ELR (cell line): Measurements from ENCODE around the gene SCD5.

Experiments
- DNase-seq: peaks from one replicate; pipeline ENCODE4 v3.0.0-alpha.2; 2015; ENCODE audit warnings: low read depth

The SCD5 gene

GRCh38 chr4:82726596-82726995, 72.0 kb downstream of the SCD5 start:
- DNase-seq: no peak

- peak; percentile 49 for DNase-seq
Observed at GRCh38 chr4:82721819-82722423, 76.7 kb downstream of the SCD5 start.

- no peak for DNase-seq
Observed at GRCh38 chr4:82718162-82718940, 80.2 kb downstream of the SCD5 start.

- peak; percentile 66 for DNase-seq
Observed at GRCh38 chr4:82715731-82716617, 82.6 kb downstream of the SCD5 start.

GRCh38 chr4:82713856-82714255, 84.7 kb downstream of the SCD5 start:
- peak; percentile 71 for DNase-seq

- no peak for DNase-seq
Observed at GRCh38 chr4:82712561-82712960, 86.0 kb downstream of the SCD5 start.

GRCh38 chr4:82711158-82711785, 87.3 kb downstream of the SCD5 start:
- DNase-seq: no peak

- DNase-seq: no peak
Observed at GRCh38 chr4:82710197-82710929, 88.2 kb downstream of the SCD5 start.

GRCh38 chr4:82708982-82709381, 89.6 kb downstream of the SCD5 start:
- no peak for DNase-seq

GRCh38 chr4:82706349-82707000, 92.1 kb downstream of the SCD5 start:
- no peak for DNase-seq

GRCh38 chr4:82705928-82706300, 92.7 kb downstream of the SCD5 start:
- peak; percentile 67 for DNase-seq

GRCh38 chr4:82705169-82705927, 93.2 kb downstream of the SCD5 start:
- no peak for DNase-seq

- DNase-seq: peak; percentile 58
Observed at GRCh38 chr4:82704156-82704555, 94.4 kb downstream of the SCD5 start.

GRCh38 chr4:82698412-82698811, 100.2 kb downstream of the SCD5 start:
- DNase-seq: no peak

- DNase-seq: no peak
Observed at GRCh38 chr4:82697561-82697960, 101.0 kb downstream of the SCD5 start.

GRCh38 chr4:82696117-82696860, 102.3 kb downstream of the SCD5 start:
- DNase-seq: no peak

GRCh38 chr4:82694892-82695291, 103.7 kb downstream of the SCD5 start:
- no peak for DNase-seq

- no peak for DNase-seq
Observed at GRCh38 chr4:82694046-82694445, 104.5 kb downstream of the SCD5 start.

- DNase-seq: no peak
Observed at GRCh38 chr4:82692101-82692780, 106.4 kb downstream of the SCD5 start.
